ENCODE measurements around the gene WIPF2. TPM values are rescaled to one million over a fixed set of nuclear protein-coding genes. Genes with fewer than 3 reads are reported as not detected.

Gene WIPF2
- total and polyA plus RNA-seq, 2 of the 8 experiments (the other 6 are each of a cell fraction or from before 2014, with no cell fraction given) = 6.9 to 25.3 TPM

GRCh38 chr17:40279402-40279801, 60.3 kb downstream of the WIPF2 start:
- FAIRE-seq = no peak

More at GRCh38 chr17:40279402-40279801, 60.3 kb downstream of the WIPF2 start:
- Histone ChIP-seq H3K27ac (ENCODE audit: low read depth, low read length) (no peak overlapping the region), H3K79me2 (ENCODE audit: control insufficient read depth in 1 of 2, insufficient read depth in 2 of 2, low read length in 2 of 2) (no peaks in the 10 kb centered on the region), H3K18ac (ENCODE audit: extremely low read depth, low read length) (no peak overlapping the region), H4K20me1 (replicated peaks in 1 of 2; ENCODE audit: control insufficient read depth in 1 of 2, insufficient read depth in 2 of 2, low read length in 2 of 2) (peaks cover 0 to 1% of the 10 kb centered on the region in 2 experiments), H2BK5ac (ENCODE audit: low read depth, low read length) (no peak overlapping the region), H4K8ac (ENCODE audit: extremely low read depth, insufficient read depth, low read length) (no peak overlapping the region), H3K79me1 (ENCODE audit: low read depth, low read length) (no peaks in the 10 kb centered on the region), H2AK5ac (ENCODE audit: low read depth, low read length) (no peak overlapping the region), H3K36me3 (ENCODE audit: control insufficient read depth in 2 of 4, insufficient read depth in 4 of 4, low read length in 3 of 4) (peaks cover 5 to 36% (median 22%) of the 10 kb centered on the region in 4 experiments; a peak in 7 of 8 replicates), H3K4me3 (ENCODE audit: extremely low read depth in 1 of 4, insufficient read depth in 2 of 4, low read depth in 3 of 4, low read length in 4 of 4) (no peak overlapping the region), H2BK20ac (ENCODE audit: low read length) (no peak overlapping the region), H3K9me3 (ENCODE audit: insufficient read depth in 2 of 2, low read depth in 1 of 2, low read length in 1 of 2) (no peaks in the 10 kb centered on the region), H2BK120ac (replicated peaks; ENCODE audit: low read depth, low read length) (no peak overlapping the region), H3K56ac (replicated peaks; ENCODE audit: insufficient read length, low read depth, low read length) (no peak overlapping the region), H3K4ac (replicated peaks; ENCODE audit: insufficient read length, low read depth, low read length) (no peak overlapping the region), H2BK12ac (ENCODE audit: low read depth, low read length) (no peak overlapping the region), H3K9ac (replicated peaks in 1 of 4; ENCODE audit: extremely low read depth in 1 of 4, low read depth in 3 of 4, low read length in 3 of 4) (0 out of 7 replicates have a peak overlapping the region, but pooled peaks of 1 of the 4 experiments have one; percentile 4), H4K5ac (ENCODE audit: insufficient read length, low read depth, low read length) (no peak overlapping the region), H3K23me2 (ENCODE audit: low read depth, low read length) (no peaks in the 10 kb centered on the region), H3K4me1 (replicated peaks in 1 of 4; ENCODE audit: control insufficient read depth in 3 of 4, insufficient read depth in 4 of 4, low read length in 3 of 4) (peaks cover 2 to 5% (median 3%) of the 10 kb centered on the region in 4 experiments; a peak in 5 of 7 replicates), H4K91ac (replicated peaks; ENCODE audit: insufficient read length, low read length) (no peak overlapping the region), H3K4me2 (ENCODE audit: insufficient read depth in 1 of 2, low read depth in 2 of 2, low read length in 2 of 2) (no peak overlapping the region), H3K14ac (ENCODE audit: insufficient read length) (no peak overlapping the region), H2AFZ (ENCODE audit: low read length) (no peak overlapping the region), H3K23ac (ENCODE audit: insufficient read length) (no peak overlapping the region), H2BK15ac (ENCODE audit: low read length) (no peak overlapping the region), H3K27me3 (replicated peaks in 1 of 4; ENCODE audit: control insufficient read depth in 3 of 4, extremely low read depth in 1 of 4, insufficient read depth in 3 of 4, low read length in 3 of 4) (no peaks in the 10 kb centered on the region)
- no peak for DNase-seq (ENCODE audit: low read depth in 1 of 2, low spot score in 2 of 2)
- TF ChIP-seq EGR1 (IDR thresholded peaks at IDR 0.05; ENCODE audit: borderline replicate concordance, low read depth, low read length) = no peak
- TF ChIP-seq CREB1 (IDR thresholded peaks at IDR 0.05) = no peak
- TF ChIP-seq EP300 (IDR thresholded peaks at IDR 0.05; ENCODE audit: borderline replicate concordance in 1 of 2, low read depth in 2 of 2, low read length in 2 of 2) = no peak
- no peak for TF ChIP-seq PHF8 (conservative IDR thresholded peaks at IDR 0.05; ENCODE audit: low read depth, low read length)
- TF ChIP-seq, protein P1, sequence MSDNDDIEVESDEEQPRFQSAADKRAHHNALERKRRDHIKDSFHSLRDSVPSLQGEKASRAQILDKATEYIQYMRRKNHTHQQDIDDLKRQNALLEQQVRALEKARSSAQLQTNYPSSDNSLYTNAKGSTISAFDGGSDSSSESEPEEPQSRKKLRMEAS (IDR thresholded peaks at IDR 0.05) = no peak
- no peak for TF ChIP-seq SIX5 (IDR thresholded peaks at IDR 0.05; ENCODE audit: low read depth, low read length)
- no peak for TF ChIP-seq TBP (IDR thresholded peaks at IDR 0.05; ENCODE audit: low read depth, low read length)
- TF ChIP-seq JUN (IDR thresholded peaks at IDR 0.05; ENCODE audit: low read depth, low read length) = no peak
- TF ChIP-seq ASH2L (IDR thresholded peaks at IDR 0.05; ENCODE audit: low read length) = no peak
- no peak for TF ChIP-seq SIN3A (conservative IDR thresholded peaks at IDR 0.05 in 1 of 2, IDR thresholded peaks at IDR 0.05 in 1 of 2; ENCODE audit: low read depth in 1 of 2, low read length in 2 of 2)
- TF ChIP-seq TEAD4 (IDR thresholded peaks at IDR 0.05; ENCODE audit: low read depth, low read length) = no peak
- CTCF ChIA-PET (ENCODE audit: partially characterized antibody) = no interaction called here
- 94% methylated on average over 4 of the region's 4 CpGs; no CpG with 5 or more reads in 1 of the 2 experiments for WGBS, 2 experiments (ENCODE audit: extremely low coverage in 1 of 2, insufficient coverage in 1 of 2, insufficient read length in 1 of 2, insufficient replicate concordance in 2 of 2, low coverage in 1 of 2, low lambda C conversion rate in 2 of 2, missing lambda C conversion rate in 1 of 2)
- POLR2A ChIA-PET (ENCODE audit: partially characterized antibody) = interaction anchor here (1.0 kb wide), 1 partner anchor 9 kb away, joined by 4 read pairs; no protein-coding TSS in a partner anchor
